H9 (cell line): Measurements from ENCODE around the gene SHROOM1. TPM values are rescaled to one million over a fixed set of nuclear protein-coding genes. Genes with fewer than 3 reads are reported as not detected.

Experiments used
- DNase-seq: peaks from one replicate; pipeline ENCODE4 v3.0.0-alpha.2; 2017
- H2AFZ ChIP-seq: one replicate; pipeline ENCODE4 v1.6.1; 2013; ENCODE audit warnings: mild to moderate bottlenecking, low read length, control low read depth, moderate library complexity
- H2AK5ac ChIP-seq: 2 replicates; pipeline ENCODE4 v1.6.1; 2013; ENCODE audit warnings: low read length, control low read depth, mixed read lengths; ENCODE audit not compliant: insufficient read length
- H2BK120ac ChIP-seq: one replicate; pipeline ENCODE4 v1.6.1; 2013; ENCODE audit warnings: low read depth, mild to moderate bottlenecking, low read length, control low read depth, inconsistent platforms; ENCODE audit not compliant: poor library complexity, severe bottlenecking
- H2BK12ac ChIP-seq: 2 replicates; pipeline ENCODE4 v1.6.1; 2013; ENCODE audit warnings: low read length, control low read depth, mixed read lengths, low read depth; ENCODE audit not compliant: insufficient read length
- H2BK15ac ChIP-seq: 2 replicates; pipeline ENCODE4 v1.6.1; 2013; ENCODE audit warnings: low read depth, low read length, control low read depth
- H2BK20ac ChIP-seq: one replicate; pipeline ENCODE4 v1.6.1; 2013; ENCODE audit warnings: low read depth, mild to moderate bottlenecking, low read length, control low read depth, inconsistent platforms; ENCODE audit not compliant: poor library complexity, severe bottlenecking
- H2BK5ac ChIP-seq: 2 replicates; pipeline ENCODE4 v1.6.1; 2013; ENCODE audit warnings: low read length, control low read depth, mixed read lengths; ENCODE audit not compliant: insufficient read length
- H3K14ac ChIP-seq: 2 replicates; pipeline ENCODE4 v1.6.1; 2013; ENCODE audit warnings: low read length, control low read depth; ENCODE audit not compliant: insufficient read depth
- H3K18ac ChIP-seq: 2 replicates; pipeline ENCODE4 v1.6.1; 2013; ENCODE audit warnings: low read depth, mild to moderate bottlenecking, mixed read lengths, low read length, control low read depth; ENCODE audit not compliant: insufficient read length
- H3K23ac ChIP-seq: 2 replicates; pipeline ENCODE4 v1.6.1; 2013; ENCODE audit warnings: low read length, control low read depth, mixed read lengths, low read depth; ENCODE audit not compliant: insufficient read length
- H3K23me2 ChIP-seq: 2 replicates; pipeline ENCODE4 v1.6.1; 2013; ENCODE audit warnings: low read depth, mild to moderate bottlenecking, mixed read lengths, low read length, control low read depth; ENCODE audit not compliant: insufficient read length, poor library complexity, severe bottlenecking
- H3K27ac ChIP-seq: 2 replicates; pipeline ENCODE4 v1.5.1; 2013; ENCODE audit warnings: low read length, control low read depth, mixed read lengths, low read depth; ENCODE audit not compliant: insufficient read length
- H3K27me3 ChIP-seq: 2 replicates; pipeline ENCODE4 v1.6.1; 2013; ENCODE audit warnings: low read length, control low read depth, inconsistent platforms; ENCODE audit not compliant: insufficient read depth
- H3K4ac ChIP-seq: 2 replicates; pipeline ENCODE4 v1.6.1; 2013; ENCODE audit warnings: low read depth, mild to moderate bottlenecking, control low read depth, inconsistent platforms, low read length, moderate library complexity
- H3K4me1 ChIP-seq: 2 replicates; pipeline ENCODE4 v1.6.1; 2013; ENCODE audit warnings: low read length, control low read depth, inconsistent platforms; ENCODE audit not compliant: insufficient read depth
- H3K4me2 ChIP-seq: 2 replicates; pipeline ENCODE4 v1.6.1; 2013; ENCODE audit warnings: low read length, control low read depth, mixed read lengths; ENCODE audit not compliant: insufficient read length, insufficient read depth
- H3K56ac ChIP-seq: 2 replicates; pipeline ENCODE4 v1.6.1; 2013; ENCODE audit warnings: low read depth, mild to moderate bottlenecking, mixed read lengths, low read length, control low read depth; ENCODE audit not compliant: insufficient read length
- H3K79me1 ChIP-seq: 2 replicates; pipeline ENCODE4 v1.6.1; 2013; ENCODE audit warnings: low read depth, mild to moderate bottlenecking, moderate library complexity, low read length, control low read depth, inconsistent platforms; ENCODE audit not compliant: insufficient read depth, poor library complexity, severe bottlenecking
- H3K79me2 ChIP-seq: 2 replicates; pipeline ENCODE4 v1.6.1; 2013; ENCODE audit warnings: low read length, control low read depth, inconsistent platforms; ENCODE audit not compliant: insufficient read depth
- H3K9ac ChIP-seq: 2 replicates; pipeline ENCODE4 v1.6.1; 2013; ENCODE audit warnings: low read length, control low read depth, mixed read lengths; ENCODE audit not compliant: insufficient read length; ENCODE audit errors: extremely low read depth
- H3K9me3 ChIP-seq: one replicate; pipeline ENCODE4 v1.6.1; 2013; ENCODE audit warnings: low read depth, low read length, inconsistent platforms; ENCODE audit not compliant: control insufficient read depth
- H3T11ph ChIP-seq: one replicate; pipeline ENCODE4 v1.6.1; 2013; ENCODE audit warnings: mild to moderate bottlenecking, low read length, control low read depth, inconsistent platforms
- H4K20me1 ChIP-seq: one replicate; pipeline ENCODE4 v1.6.1; 2013; ENCODE audit not compliant: control insufficient read depth, insufficient read length, insufficient read depth
- H4K5ac ChIP-seq: 2 replicates; pipeline ENCODE4 v1.6.1; 2013; ENCODE audit warnings: low read depth, mild to moderate bottlenecking, mixed read lengths, low read length, control low read depth; ENCODE audit not compliant: insufficient read length
- H4K8ac ChIP-seq: replicated peaks from 2 replicates; pipeline ENCODE4 v1.6.1; 2013; ENCODE audit warnings: low read length, control low read depth, mixed read lengths, low read depth; ENCODE audit not compliant: insufficient read length
- H4K91ac ChIP-seq: 2 replicates; pipeline ENCODE4 v1.6.1; 2013; ENCODE audit warnings: low read depth, mild to moderate bottlenecking, moderate library complexity, mixed read lengths, low read length, control low read depth; ENCODE audit not compliant: insufficient read length
- H3K27ac Mint-ChIP-seq, 3 experiments: 2 replicates in 2 of 3; 3 replicates in 1 of 3; pipeline ENCODE4 v1.8.0; 2020 to 2021; ENCODE audit warnings: mixed read lengths in 3 of 3, mild to moderate bottlenecking in 1 of 3, moderate library complexity in 1 of 3
- H3K27me3 Mint-ChIP-seq: 2 replicates; pipeline ENCODE4 v1.8.0; 2021; ENCODE audit warnings: low read depth, mild to moderate bottlenecking, moderate library complexity, mixed read lengths
- H3K36me3 Mint-ChIP-seq, 3 experiments: 2 replicates in 2 of 3; 3 replicates in 1 of 3; pipeline ENCODE4 v1.8.0; 2020 to 2021; ENCODE audit warnings: low read depth in 3 of 3, mixed read lengths in 3 of 3; ENCODE audit not compliant: insufficient read depth in 1 of 3
- H3K4me1 Mint-ChIP-seq, 2 experiments: 2 replicates each; pipeline ENCODE4 v1.8.0; 2020; ENCODE audit warnings: mixed read lengths in 2 of 2
- H3K4me3 Mint-ChIP-seq, 2 experiments: 2 replicates in 1 of 2; 3 replicates in 1 of 2; pipeline ENCODE4 v1.8.0; 2020 to 2021; ENCODE audit warnings: mild to moderate bottlenecking in 2 of 2, mixed read lengths in 2 of 2, moderate library complexity in 1 of 2
- H3K9me3 Mint-ChIP-seq, 2 experiments: 2 replicates in 1 of 2; 3 replicates in 1 of 2; pipeline ENCODE4 v1.8.0; 2020; ENCODE audit warnings: mild to moderate bottlenecking in 2 of 2, mixed read lengths in 2 of 2, moderate library complexity in 1 of 2
- CTCF ChIP-seq: fragments of 200-600 bp; sonication (generic); conservative IDR thresholded peaks from 3 replicates; pipeline ENCODE4 v1.8.0; 2021; ENCODE audit warnings: antibody characterized with exemption, mild to moderate bottlenecking
- WGBS: extraction: QIAGEN DNeasy Blood & Tissue Kit; methylation state at CpG from one replicate; pipeline ENCODE4 v1.1.7; 2013; ENCODE audit warnings: missing lambda C conversion rate, low lambda C conversion rate, mixed read lengths; ENCODE audit not compliant: insufficient read length; ENCODE audit errors: extremely low coverage; 5-methylcytosine and 5-hydroxymethylcytosine counted together
- total RNA-seq: library from RNA; stranded (reverse); gene quantifications from 2 replicates; pipeline ENCODE4 v1.2.1, GENCODE V29; 2021

SHROOM1 gene
- total RNA-seq, 1 experiment from 2014 or later: 7.0 TPM

- Histone ChIP-seq H4K91ac (no peak overlapping the region), H2AK5ac (no peak overlapping the region), H3K79me1 (no peaks in the 10 kb centered on the region), H2BK12ac (no peak overlapping the region), H3K23ac (no peak overlapping the region), H3T11ph (no peak overlapping the region), H3K4ac (no peak overlapping the region), H3K27me3 (peaks cover 25% of the 10 kb centered on the region; the same call in 1 of the 2 replicates), H3K9me3 (no peaks in the 10 kb centered on the region), H3K56ac (no peak overlapping the region), H3K9ac (no peak overlapping the region), H3K4me2 (peak overlapping the region; percentile 18), H3K14ac (peak overlapping the region; percentile 80; the same call in 1 of the 2 replicates), H2BK20ac (no peak overlapping the region), H2BK5ac (no peak overlapping the region), H4K8ac (no peak overlapping the region), H3K23me2 (peaks cover 21% of the 10 kb centered on the region), H2BK15ac (no peak overlapping the region), H3K4me1 (peaks cover 3% of the 10 kb centered on the region), H4K20me1 (no peaks in the 10 kb centered on the region), H2AFZ (no peak overlapping the region), H2BK120ac (no peak overlapping the region), H3K27ac (no peak overlapping the region), H3K79me2 (no peaks in the 10 kb centered on the region), H3K18ac (peak overlapping the region; percentile 56), H4K5ac (no peak overlapping the region)
- peaks cover 3 to 6% (median 4%) of the 10 kb centered on the region in 3 experiments; a peak in 6 of 7 replicates for H3K36me3 Mint-ChIP-seq
- H3K27me3 Mint-ChIP-seq: peaks cover 73% of the 10 kb centered on the region
- peak overlapping the region; percentile 44 to 67 for H3K4me3 Mint-ChIP-seq
- H3K27ac Mint-ChIP-seq: no peak overlapping the region
- no peaks in the 10 kb centered on the region; a peak in 1 of 5 replicates for H3K9me3 Mint-ChIP-seq
- peak; percentile 61 for DNase-seq
- no CpG with 5 or more reads among the region's 71 CpGs for WGBS
- TF ChIP-seq CTCF: no peak
- peaks cover 8 to 17% of the 10 kb centered on the region in 2 experiments for H3K4me1 Mint-ChIP-seq
These were observed 5.2 kb downstream of the SHROOM1 start for GRCh38 chr5:132825033-132825833.
